GM19023 (cell line): Measurements from ENCODE around the gene ZNF275.
"Not testable (repeated sequence)": the region's sequence is repeated elsewhere in the genome, so short reads cannot be mapped to it uniquely, and the experiment has no call there.

Experiments
- ATAC-seq: cut with Tn5 transposase; IDR thresholded peaks from one replicate; pipeline ENCODE4 v1.9.1; 2021; ENCODE audit warnings: mild to moderate bottlenecking, moderate library complexity; ENCODE audit not compliant: unreplicated experiment

The ZNF275 gene

GRCh38 chrX:153387345-153387744 is 53.4 kb downstream of the ZNF275 start:
- ATAC-seq, result no peak

- ATAC-seq, result no peak
Measured at GRCh38 chrX:153387987-153388721, 54.2 kb downstream of the ZNF275 start.

- ATAC-seq, result no peak
Measured at GRCh38 chrX:153388722-153389459, 54.9 kb downstream of the ZNF275 start.

GRCh38 chrX:153389460-153389768 is 55.5 kb downstream of the ZNF275 start:
- ATAC-seq, result not testable (repeated sequence)

GRCh38 chrX:153392642-153393321 is 58.8 kb downstream of the ZNF275 start:
- ATAC-seq, result no peak

GRCh38 chrX:153394612-153395011 is 60.7 kb downstream of the ZNF275 start:
- ATAC-seq, result no peak

GRCh38 chrX:153395613-153396319 is 61.8 kb downstream of the ZNF275 start:
- ATAC-seq, result no peak

- ATAC-seq, result no peak
Measured at GRCh38 chrX:153396320-153397195, 62.6 kb downstream of the ZNF275 start.

- no peak for ATAC-seq
Measured at GRCh38 chrX:153397256-153397960, 63.5 kb downstream of the ZNF275 start.

GRCh38 chrX:153398275-153398960 is 64.5 kb downstream of the ZNF275 start:
- ATAC-seq, result no peak

GRCh38 chrX:153400146-153401132 is 66.5 kb downstream of the ZNF275 start:
- ATAC-seq, result no peak

GRCh38 chrX:153401133-153401764 is 67.3 kb downstream of the ZNF275 start, which contains the start of gene PNMA6E:
TSS of gene PNMA6E (minus strand) at chrX:153401350. CDS start at chrX:153398849, 2,501 bp downstream.
- ATAC-seq, result no peak
